Right lobe of liver (tissue), 6 donors: ENCODE measurements around the gene NRN1L. TPM values are rescaled to one million over a fixed set of nuclear protein-coding genes. Genes with fewer than 3 reads are reported as not detected.
A peak's percentile ranks its signal among the peaks of the same experiment; 100 is the strongest.

ENCODE experiments used
- ATAC-seq, 4 donors: fragments of 200-7000 bp; cut with Tn5 transposase; one replicate each; pipeline ENCODE4 v1.9.1; 2020; ENCODE audit warnings: mild to moderate bottlenecking in 4 of 4, moderate library complexity in 4 of 4
- DNase-seq, 3 donors: peaks; one replicate each; pipeline ENCODE4 v3.0.0-alpha.2; 2020
- H3K27ac ChIP-seq, 3 donors: fragments of 200-600 bp; one replicate each; pipeline ENCODE4 v1.8.0; 2022
- H3K27me3 ChIP-seq, 2 donors: fragments of 200-600 bp; one replicate each; pipeline ENCODE4 v1.8.0; 2022
- H3K36me3 ChIP-seq, 4 donors: fragments of 200-600 bp; sonication (generic) in 1 of 4; one replicate each; pipeline versions ENCODE4 v1.5.1 to v1.8.0; 2017 to 2022; ENCODE audit warnings: control low read depth in 1 of 4
- H3K4me1 ChIP-seq, 4 donors: fragments of 200-600 bp; sonication (generic) in 1 of 4; one replicate each; pipeline versions ENCODE4 v1.5.1 to v1.8.0; 2017 to 2022; ENCODE audit warnings: control low read depth in 1 of 4
- H3K4me3 ChIP-seq, 3 donors: fragments of 200-600 bp; one replicate each; pipeline ENCODE4 v1.8.0; 2022
- H3K9me3 ChIP-seq, 4 donors: fragments of 200-600 bp; sonication (generic) in 1 of 4; one replicate each; pipeline versions ENCODE4 v1.5.1 to v1.8.0; 2017 to 2022; ENCODE audit warnings: control low read depth in 1 of 4
- POLR2A ChIP-seq: fragments of 450-650 bp; IDR thresholded peaks from one replicate; pipeline ENCODE4 v1.6.1; 2017; ENCODE audit warnings: antibody characterized with exemption, mild to moderate bottlenecking
- WGBS: methylation state at CpG from one replicate; pipeline ENCODE4 v1.1.6; 2018; ENCODE audit warnings: low coverage, low lambda C conversion rate; ENCODE audit not compliant: insufficient coverage; ENCODE audit errors: missing lambda C conversion rate; 5-methylcytosine and 5-hydroxymethylcytosine counted together
- intact Hi-C, 2 donors: fragments of 100-400 bp; cut with DNase I; formaldehyde crosslinking; loops; one replicate each; pipeline versions ENCODE4 v1.11.2 to v1.14.1; 2022
- small RNA-seq, 2 experiments: library from RNA; depleted of rRNA; stranded (forward); fragments of <200 nt; gene quantifications; one replicate each; pipeline ENCODE3, GENCODE V24; 2016
- total RNA-seq, 6 experiments: library from RNA; depleted of rRNA in 2 of 6; stranded (reverse); fragments of >200 nt in 2 of 6; fragmentation: NEBNext Ultra II Directional in 3 of 6; extraction: Animal tissue kit (Norgen Biotek cat#: 25700) in 3 of 6; gene quantifications; one replicate each; pipeline versions ENCODE4 v1.1.0 to v1.2.4, GENCODE V29; 2016 to 2023
- TF ChIP-seq, protein P1 (sequence below), 4 donors: fragments of 200-600 bp in 3 of 4; fragments of 450-650 bp in 1 of 4; IDR thresholded peaks; one replicate each; pipeline versions ENCODE4 v1.5.1 to v1.8.0; 2016 to 2022; ENCODE audit warnings: antibody characterized with exemption in 4 of 4, mild to moderate bottlenecking in 2 of 4
- donor health status: DM: no; HTN: yes; CAD: no.
- donor health status: DM: no; HTN: no; CAD: no.
- donor health status: DM: no; HTN: no; CAD: no.
- donor health status: DM: no; HTN: yes; CAD: no.
- donor health status: DM: no; HTN: yes; CAD: no.

Gene NRN1L
- total RNA-seq, 6 experiments from 2014 or later, result 0.84 TPM; not detected in 5

DNA sequence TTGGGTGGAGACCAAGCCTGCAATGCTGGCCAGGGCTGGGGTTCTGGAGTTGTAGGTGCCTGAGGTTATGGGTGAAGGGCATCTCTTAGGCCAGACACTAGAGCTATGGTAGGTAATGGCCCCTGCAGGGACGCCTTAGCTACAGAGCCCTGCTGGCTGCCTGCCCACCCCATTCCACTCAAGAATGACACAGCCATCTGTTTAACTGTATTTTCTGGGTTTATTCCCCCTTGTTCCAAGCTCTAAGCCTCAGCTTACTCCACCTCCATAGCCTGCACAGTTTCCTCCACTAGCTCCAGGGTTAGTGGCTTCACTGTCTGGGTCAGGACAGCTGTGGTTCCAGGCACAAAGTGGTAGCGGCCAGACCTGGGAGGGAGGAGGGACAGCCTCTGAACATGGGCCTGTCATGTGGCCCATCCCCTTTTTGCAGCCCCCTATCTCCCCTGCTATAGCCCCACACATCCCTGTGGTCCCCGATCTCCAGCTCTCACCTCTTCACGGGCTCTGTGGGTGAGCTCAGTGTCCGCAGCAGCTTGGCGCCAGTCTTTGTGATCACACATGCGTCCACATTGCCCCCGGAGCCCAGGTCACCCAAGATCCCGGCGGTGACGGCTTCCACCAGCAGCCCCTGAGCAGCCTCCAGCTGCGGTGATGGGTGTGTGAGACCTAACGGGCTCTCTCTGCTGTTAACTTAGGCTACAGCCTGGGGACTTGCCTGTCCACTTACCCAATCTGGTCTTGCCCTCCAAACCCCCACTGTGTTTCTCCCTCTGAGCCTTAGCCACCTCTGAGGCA lies 49.8 kb downstream of the NRN1L start:
- no peak for ATAC-seq
- Histone ChIP-seq H3K27ac (no peak overlapping the region), H3K9me3 (no peaks in the 10 kb centered on the region), H3K4me1 (peaks cover 0 to 20% (median 3%) of the 10 kb centered on the region in 4 donors), H3K36me3 (peaks cover 0 to 4% (median 0%) of the 10 kb centered on the region in 4 donors), H3K4me3 (no peak overlapping the region), H3K27me3 (no peaks in the 10 kb centered on the region)
- peak in 1 of 3 donors; percentile 57 for DNase-seq
- intact Hi-C loops, result no loop called here
- 77% methylated on average over 5 of the region's 13 CpGs for WGBS
- no peak for TF ChIP-seq POLR2A
- TF ChIP-seq, protein P1, sequence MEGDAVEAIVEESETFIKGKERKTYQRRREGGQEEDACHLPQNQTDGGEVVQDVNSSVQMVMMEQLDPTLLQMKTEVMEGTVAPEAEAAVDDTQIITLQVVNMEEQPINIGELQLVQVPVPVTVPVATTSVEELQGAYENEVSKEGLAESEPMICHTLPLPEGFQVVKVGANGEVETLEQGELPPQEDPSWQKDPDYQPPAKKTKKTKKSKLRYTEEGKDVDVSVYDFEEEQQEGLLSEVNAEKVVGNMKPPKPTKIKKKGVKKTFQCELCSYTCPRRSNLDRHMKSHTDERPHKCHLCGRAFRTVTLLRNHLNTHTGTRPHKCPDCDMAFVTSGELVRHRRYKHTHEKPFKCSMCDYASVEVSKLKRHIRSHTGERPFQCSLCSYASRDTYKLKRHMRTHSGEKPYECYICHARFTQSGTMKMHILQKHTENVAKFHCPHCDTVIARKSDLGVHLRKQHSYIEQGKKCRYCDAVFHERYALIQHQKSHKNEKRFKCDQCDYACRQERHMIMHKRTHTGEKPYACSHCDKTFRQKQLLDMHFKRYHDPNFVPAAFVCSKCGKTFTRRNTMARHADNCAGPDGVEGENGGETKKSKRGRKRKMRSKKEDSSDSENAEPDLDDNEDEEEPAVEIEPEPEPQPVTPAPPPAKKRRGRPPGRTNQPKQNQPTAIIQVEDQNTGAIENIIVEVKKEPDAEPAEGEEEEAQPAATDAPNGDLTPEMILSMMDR (IDR thresholded peaks at IDR 0.05), result no peak

- intact Hi-C loops, result no loop called here
- Histone ChIP-seq H3K4me1 (peaks cover 0 to 25% (median 3%) of the 10 kb centered on the region in 4 donors), H3K9me3 (no peaks in the 10 kb centered on the region), H3K27ac (peak overlapping the region in 1 of 3 donors; percentile 96), H3K27me3 (no peaks in the 10 kb centered on the region), H3K4me3 (peak overlapping the region; percentile 83 to 97 (median 92)), H3K36me3 (peaks cover 0 to 4% (median 0%) of the 10 kb centered on the region in 4 donors)
- TF ChIP-seq, protein P1 (IDR thresholded peaks at IDR 0.05), result no peak
- TF ChIP-seq POLR2A, result no peak
- no peak for DNase-seq
- ATAC-seq, result no peak
- 34% methylated on average over 12 of the region's 13 CpGs for WGBS
Observed at GRCh38 chr16:67935101-67935401, 50.4 kb downstream of the NRN1L start.

DNA sequence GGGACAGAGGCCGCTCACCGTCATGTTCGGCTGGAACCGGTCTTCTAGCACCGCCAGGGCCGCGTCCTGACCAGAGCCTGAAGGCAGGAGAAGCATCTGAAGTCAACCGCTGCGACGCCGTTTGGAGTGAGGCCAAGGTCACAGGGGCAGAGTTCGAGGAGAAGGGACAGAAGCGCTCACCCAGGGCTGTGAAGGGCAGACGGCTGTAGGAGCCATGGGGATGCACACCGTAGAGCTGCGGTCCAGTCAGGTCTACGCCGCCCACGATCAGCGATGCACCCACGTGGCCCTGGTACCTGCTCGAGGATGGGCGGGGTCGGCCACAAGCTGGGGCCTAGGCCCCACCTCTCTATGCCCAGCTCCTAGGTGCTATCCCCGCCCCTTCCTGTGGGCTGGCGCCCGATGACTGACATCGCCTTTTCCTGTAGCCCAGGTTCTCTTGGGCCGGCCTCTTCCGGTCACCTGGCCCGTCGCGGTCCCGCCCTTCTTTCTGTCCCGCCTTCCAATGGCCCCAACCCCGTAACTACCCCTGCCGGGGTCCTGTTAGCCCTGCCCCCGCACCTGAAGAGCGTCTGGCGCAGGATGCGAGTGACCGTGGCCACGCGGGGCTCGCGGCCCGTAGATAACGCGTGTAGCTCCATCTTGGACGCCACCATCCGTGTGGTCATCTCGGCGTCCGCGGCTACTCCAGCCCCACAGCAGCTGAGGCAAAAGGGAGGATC lies 50.9 kb downstream of the NRN1L start:
- WGBS, result 8% methylated on average over 10 of the region's 55 CpGs
- ATAC-seq, result peak; percentile 90 to 96 (median 92)
- DNase-seq, result peak; percentile 97 to 99 (median 99)
- Histone ChIP-seq H3K4me1 (peaks cover 0 to 30% (median 3%) of the 10 kb centered on the region in 4 donors), H3K36me3 (peaks cover 0 to 4% (median 0%) of the 10 kb centered on the region in 4 donors), H3K27me3 (no peaks in the 10 kb centered on the region), H3K9me3 (no peaks in the 10 kb centered on the region), H3K4me3 (peak overlapping the region; percentile 83 to 97 (median 92)), H3K27ac (peak overlapping the region; percentile 87 to 96 (median 93))
- TF ChIP-seq POLR2A, result peak; percentile 67
- TF ChIP-seq, protein P1 (IDR thresholded peaks at IDR 0.05), result no peak
- intact Hi-C loops, result no loop called here

Small RNAs within 50 kb of the gene (small RNA-seq; reads per million reads assigned to genes)
- 0 reads per million in 2 experiments for gene AC040162.2
- 0 reads per million in 2 experiments for gene NRN1L

Other genes starting within 250 kb of the NRN1L start
- gene CARMIL2, start 239.7 kb upstream of the NRN1L start, total RNA-seq, result 1 to 10 TPM in 3 of 6 experiments, under 1 TPM in 3; 0.39 to 3.4 (median 0.88) TPM
- 1 to 10 TPM; 4.0 to 8.2 (median 5.9) TPM for gene ACD, start 224.6 kb upstream of the NRN1L start, total RNA-seq
- 1 to 10 TPM; 1.3 to 4.8 (median 2.6) TPM for gene PARD6A, start 223.9 kb upstream of the NRN1L start, total RNA-seq
- 1 to 10 TPM; 4.4 to 8.9 (median 7.3) TPM for gene ENKD1, start 218.1 kb upstream of the NRN1L start, total RNA-seq
- gene C16orf86, start 218.1 kb upstream of the NRN1L start, total RNA-seq, result 1 to 10 TPM; 1.4 to 4.3 (median 2.5) TPM
- 10 to 100 TPM; 19.7 to 39.7 (median 24.6) TPM for gene GFOD2, start 165.6 kb upstream of the NRN1L start, total RNA-seq
- gene RANBP10, start 78.3 kb upstream of the NRN1L start, total RNA-seq, result 10 to 100 TPM; 15.1 to 38.4 (median 22.7) TPM
- 1 to 10 TPM in 3 of 6 experiments, under 1 TPM in 3; 0.42 to 1.2 (median 0.99) TPM for gene TSNAXIP1, start 78.0 kb upstream of the NRN1L start, total RNA-seq
- gene THAP11, start 42.6 kb upstream of the NRN1L start, total RNA-seq, result 10 to 100 TPM in 4 of 6 experiments, 1 to 10 TPM in 2; 8.9 to 23.9 (median 11.7) TPM
- 10 to 100 TPM; 23.4 to 67.8 (median 33.9) TPM for gene NUTF2, start 38.0 kb upstream of the NRN1L start, total RNA-seq
- gene CENPT, start 37.2 kb upstream of the NRN1L start, total RNA-seq, result 10 to 100 TPM; 12.2 to 21.1 (median 18.2) TPM
- gene EDC4, start 11.8 kb upstream of the NRN1L start, total RNA-seq, result 10 to 100 TPM; 16.2 to 25.4 (median 19.5) TPM
- 10 to 100 TPM in 4 of 6 experiments, 1 to 10 TPM in 2; 6.7 to 22.6 (median 13.2) TPM for gene PSKH1, start 8.4 kb downstream of the NRN1L start, total RNA-seq
- under 1 TPM in 3 of 6 experiments, not detected in 3; 0.12 to 0.49 (median 0.44) TPM for gene CTRL, start 47.0 kb downstream of the NRN1L start, total RNA-seq
- gene PSMB10, start 52.0 kb downstream of the NRN1L start, total RNA-seq, result 10 to 100 TPM; 19.0 to 39.6 (median 22.7) TPM
- 100 to 1,000 TPM in 4 of 6 experiments, 10 to 100 TPM in 2; 29.4 to 207 (median 137) TPM for gene LCAT, start 59.2 kb downstream of the NRN1L start, total RNA-seq
- 10 to 100 TPM; 17.2 to 40.0 (median 21.9) TPM for gene SLC12A4, start 83.8 kb downstream of the NRN1L start, total RNA-seq
- under 1 TPM in 1 of 6 experiments, not detected in 5; 0.10 TPM for gene DPEP3, start 95.6 kb downstream of the NRN1L start, total RNA-seq
- gene DPEP2, start 114.6 kb downstream of the NRN1L start, total RNA-seq, result 1 to 10 TPM in 5 of 6 experiments, under 1 TPM in 1; 0.93 to 2.3 (median 1.6) TPM
- not detected for gene DPEP2NB, start 131.0 kb downstream of the NRN1L start, total RNA-seq
- gene DDX28, start 138.3 kb downstream of the NRN1L start, total RNA-seq, result 1 to 10 TPM; 5.4 to 10.0 (median 6.3) TPM
- 10 to 100 TPM in 2 of 6 experiments, 1 to 10 TPM in 4; 7.9 to 16.4 (median 9.2) TPM for gene DUS2, start 138.4 kb downstream of the NRN1L start, total RNA-seq
- 10 to 100 TPM; 19.9 to 30.1 (median 25.1) TPM for gene NFATC3, start 200.5 kb downstream of the NRN1L start, total RNA-seq